ENCODE results near the gene PTPN6. TPM values are rescaled to one million over a fixed set of nuclear protein-coding genes. Genes with fewer than 3 reads are reported as not detected.

Gene PTPN6
- total RNA-seq, 1 donor from 2014 or later: 15.6 TPM

DNA sequence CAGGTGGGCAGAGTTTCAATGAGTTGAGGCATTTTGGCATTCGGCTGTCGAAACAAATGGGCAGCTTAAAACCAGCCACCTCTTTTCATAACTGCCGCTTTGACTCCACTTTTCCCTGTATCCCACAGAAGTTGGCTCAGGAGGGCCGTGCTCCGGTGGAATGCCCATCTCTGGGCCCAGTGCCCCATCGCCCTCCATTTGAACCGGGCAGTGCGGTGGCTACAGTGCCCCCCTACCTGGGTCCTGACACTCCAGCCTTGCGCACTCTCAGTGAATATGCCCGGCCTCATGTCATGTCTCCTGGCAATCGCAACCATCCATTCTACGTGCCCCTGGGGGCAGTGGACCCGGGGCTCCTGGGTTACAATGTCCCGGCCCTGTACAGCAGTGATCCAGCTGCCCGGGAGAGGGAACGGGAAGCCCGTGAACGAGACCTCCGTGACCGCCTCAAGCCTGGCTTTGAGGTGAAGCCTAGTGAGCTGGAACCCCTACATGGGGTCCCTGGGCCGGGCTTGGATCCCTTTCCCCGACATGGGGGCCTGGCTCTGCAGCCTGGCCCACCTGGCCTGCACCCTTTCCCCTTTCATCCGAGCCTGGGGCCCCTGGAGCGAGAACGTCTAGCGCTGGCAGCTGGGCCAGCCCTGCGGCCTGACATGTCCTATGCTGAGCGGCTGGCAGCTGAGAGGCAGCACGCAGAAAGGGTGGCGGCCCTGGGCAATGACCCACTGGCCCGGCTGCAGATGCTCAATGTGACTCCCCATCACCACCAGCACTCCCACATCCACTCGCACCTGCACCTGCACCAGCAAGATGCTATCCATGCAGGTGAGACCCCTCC lies 12.6 kb upstream of the PTPN6 start:
- peaks cover 44% of the 10 kb centered on the region for H3K36me3 Mint-ChIP-seq
- TF ChIP-seq, protein P1, sequence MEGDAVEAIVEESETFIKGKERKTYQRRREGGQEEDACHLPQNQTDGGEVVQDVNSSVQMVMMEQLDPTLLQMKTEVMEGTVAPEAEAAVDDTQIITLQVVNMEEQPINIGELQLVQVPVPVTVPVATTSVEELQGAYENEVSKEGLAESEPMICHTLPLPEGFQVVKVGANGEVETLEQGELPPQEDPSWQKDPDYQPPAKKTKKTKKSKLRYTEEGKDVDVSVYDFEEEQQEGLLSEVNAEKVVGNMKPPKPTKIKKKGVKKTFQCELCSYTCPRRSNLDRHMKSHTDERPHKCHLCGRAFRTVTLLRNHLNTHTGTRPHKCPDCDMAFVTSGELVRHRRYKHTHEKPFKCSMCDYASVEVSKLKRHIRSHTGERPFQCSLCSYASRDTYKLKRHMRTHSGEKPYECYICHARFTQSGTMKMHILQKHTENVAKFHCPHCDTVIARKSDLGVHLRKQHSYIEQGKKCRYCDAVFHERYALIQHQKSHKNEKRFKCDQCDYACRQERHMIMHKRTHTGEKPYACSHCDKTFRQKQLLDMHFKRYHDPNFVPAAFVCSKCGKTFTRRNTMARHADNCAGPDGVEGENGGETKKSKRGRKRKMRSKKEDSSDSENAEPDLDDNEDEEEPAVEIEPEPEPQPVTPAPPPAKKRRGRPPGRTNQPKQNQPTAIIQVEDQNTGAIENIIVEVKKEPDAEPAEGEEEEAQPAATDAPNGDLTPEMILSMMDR (conservative IDR thresholded peaks at IDR 0.05): peak; percentile 7
- H3K9me3 Mint-ChIP-seq: no peaks in the 10 kb centered on the region
- DNase-seq (ENCODE audit: extremely low spot score, unreplicated experiment): no peak
- peak overlapping the region; percentile 94 for H3K27ac Mint-ChIP-seq
- peaks cover 2% of the 10 kb centered on the region for H3K27me3 Mint-ChIP-seq
- peak overlapping the region; percentile 90 for H3K4me3 Mint-ChIP-seq
- H3K4me1 Mint-ChIP-seq (ENCODE audit: unreplicated experiment): peaks cover 22% of the 10 kb centered on the region

DNA sequence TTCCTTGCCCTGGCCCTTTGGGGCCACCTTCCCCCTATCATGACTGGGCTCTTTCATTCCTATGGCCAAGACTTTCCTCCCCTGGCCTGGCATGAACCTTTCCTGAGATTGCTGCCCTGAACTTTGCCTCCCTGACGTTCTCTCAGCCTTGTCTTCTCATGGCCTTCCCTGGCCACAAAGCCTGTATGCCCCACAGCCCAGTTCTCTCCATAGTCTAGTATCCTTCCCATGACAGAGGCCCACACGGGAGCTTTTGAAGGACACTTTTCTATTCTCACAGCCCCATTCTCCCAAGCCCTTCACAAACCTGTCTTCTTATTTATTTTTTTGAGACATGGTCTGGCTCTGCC lies 12.0 kb upstream of the PTPN6 start:
- TF ChIP-seq, protein P1 (conservative IDR thresholded peaks at IDR 0.05): no peak
- Mint-ChIP-seq H3K4me1 (ENCODE audit: unreplicated experiment) (peaks cover 18% of the 10 kb centered on the region), H3K27me3 (peaks cover 5% of the 10 kb centered on the region), H3K4me3 (peak overlapping the region; percentile 78), H3K9me3 (no peaks in the 10 kb centered on the region), H3K27ac (peak overlapping the region; percentile 82), H3K36me3 (peaks cover 39% of the 10 kb centered on the region)
- DNase-seq (ENCODE audit: extremely low spot score, unreplicated experiment): no peak

DNA sequence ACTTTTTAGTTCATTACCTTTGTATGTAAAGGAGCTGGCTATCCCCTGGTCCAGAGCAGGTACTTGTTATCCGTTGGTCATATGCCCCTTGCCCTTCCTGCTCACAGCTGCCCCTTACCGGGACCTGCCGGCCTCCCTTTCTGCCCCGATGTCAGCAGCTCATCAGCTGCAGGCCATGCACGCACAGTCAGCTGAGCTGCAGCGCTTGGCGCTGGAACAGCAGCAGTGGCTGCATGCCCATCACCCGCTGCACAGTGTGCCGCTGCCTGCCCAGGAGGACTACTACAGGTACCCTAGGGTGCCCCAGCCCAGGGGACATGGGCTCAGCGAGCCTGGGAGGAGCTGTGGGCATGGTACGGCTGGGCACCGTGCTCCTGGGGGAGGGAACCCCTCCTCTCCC lies 9.9 kb upstream of the PTPN6 start:
- TF ChIP-seq, protein P1 (conservative IDR thresholded peaks at IDR 0.05): no peak
- Mint-ChIP-seq H3K27me3 (peaks cover 9% of the 10 kb centered on the region), H3K27ac (peak overlapping the region; percentile 76), H3K36me3 (peaks cover 25% of the 10 kb centered on the region), H3K9me3 (no peaks in the 10 kb centered on the region), H3K4me3 (peak overlapping the region; percentile 26), H3K4me1 (ENCODE audit: unreplicated experiment) (peaks cover 18% of the 10 kb centered on the region)
- no peak for DNase-seq (ENCODE audit: extremely low spot score, unreplicated experiment)

DNA sequence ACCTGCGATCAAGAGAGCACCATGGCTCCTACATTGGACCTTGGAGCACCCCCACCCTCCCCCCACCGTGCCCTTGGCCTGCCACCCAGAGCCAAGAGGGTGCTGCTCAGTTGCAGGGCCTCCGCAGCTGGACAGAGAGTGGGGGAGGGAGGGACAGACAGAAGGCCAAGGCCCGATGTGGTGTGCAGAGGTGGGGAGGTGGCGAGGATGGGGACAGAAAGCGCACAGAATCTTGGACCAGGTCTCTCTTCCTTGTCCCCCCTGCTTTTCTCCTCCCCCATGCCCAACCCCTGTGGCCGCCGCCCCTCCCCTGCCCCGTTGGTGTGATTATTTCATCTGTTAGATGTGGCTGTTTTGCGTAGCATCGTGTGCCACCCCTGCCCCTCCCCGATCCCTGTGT lies 9.4 kb upstream of the PTPN6 start:
- peaks cover 13% of the 10 kb centered on the region for H3K4me1 Mint-ChIP-seq (ENCODE audit: unreplicated experiment)
- no peak for DNase-seq (ENCODE audit: extremely low spot score, unreplicated experiment)
- no peaks in the 10 kb centered on the region for H3K9me3 Mint-ChIP-seq
- peaks cover 20% of the 10 kb centered on the region for H3K36me3 Mint-ChIP-seq
- TF ChIP-seq, protein P1 (conservative IDR thresholded peaks at IDR 0.05): no peak
- peaks cover 9% of the 10 kb centered on the region for H3K27me3 Mint-ChIP-seq
- H3K27ac Mint-ChIP-seq: peak overlapping the region; percentile 99
- H3K4me3 Mint-ChIP-seq: no peak overlapping the region

DNA sequence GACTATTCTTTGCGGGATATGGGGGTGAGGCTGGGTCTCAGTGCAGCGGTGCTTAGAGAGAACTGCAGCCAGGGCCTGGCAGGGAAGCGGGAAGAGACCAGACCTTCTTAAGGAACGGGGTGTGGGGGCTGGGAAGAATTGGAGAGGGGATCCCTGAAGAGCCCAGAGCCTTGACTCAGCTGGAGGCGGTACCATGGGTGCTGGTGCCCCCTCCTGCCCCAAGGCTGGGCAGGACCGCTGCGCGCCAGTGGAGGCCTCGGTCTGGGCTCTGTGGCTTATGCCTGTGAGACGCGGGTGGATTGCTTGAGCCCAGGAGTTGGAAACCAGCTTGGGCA lies 8.9 kb upstream of the PTPN6 start:
- Mint-ChIP-seq H3K9me3 (no peaks in the 10 kb centered on the region), H3K27ac (peak overlapping the region; percentile 99), H3K27me3 (peaks cover 9% of the 10 kb centered on the region), H3K4me1 (ENCODE audit: unreplicated experiment) (peaks cover 12% of the 10 kb centered on the region), H3K36me3 (peaks cover 20% of the 10 kb centered on the region), H3K4me3 (peak overlapping the region; percentile 98)
- no peak for DNase-seq (ENCODE audit: extremely low spot score, unreplicated experiment)
- TF ChIP-seq, protein P1 (conservative IDR thresholded peaks at IDR 0.05): no peak

Measured in type B pancreatic cell (in vitro differentiated cells).